CD4-positive, alpha-beta T cell (primary cell): Measurements from ENCODE around the gene LAMC2. TPM values are rescaled to one million over a fixed set of nuclear protein-coding genes. Genes with fewer than 3 reads are reported as not detected.

Experiments used
- ATAC-seq: fragments of 200-7000 bp; cut with Tn5 transposase; one replicate; pipeline ENCODE4 v1.10.0; 2022; ENCODE audit warnings: mild to moderate bottlenecking; ENCODE audit not compliant: poor library complexity
- CTCF ChIA-PET: fragments of 350-600 bp; sonication (Branson Sonifier 250); formaldehyde crosslinking; loops from one replicate; lab custom pipeline; 2021; ENCODE audit warnings: antibody characterized with exemption, inconsistent platforms; lab: Charles Lee
- POLR2A ChIA-PET: fragments of 350-600 bp; sonication (Branson Sonifier 250); formaldehyde crosslinking; loops from one replicate; lab custom pipeline; 2021; ENCODE audit warnings: antibody characterized with exemption, inconsistent platforms; lab: Charles Lee
- DNase-seq, 14 experiments: peaks; one replicate each; pipeline ENCODE4 v3.0.0-alpha.2; 2013 to 2020; ENCODE audit warnings: mixed read lengths in 2 of 14
- H3K27ac ChIP-seq, 2 donors: one replicate each; pipeline versions ENCODE4 v1.5.1 to v1.7.0; 2013; ENCODE audit warnings: low read length in 2 of 2, low read depth in 1 of 2, mild to moderate bottlenecking in 1 of 2
- H3K27me3 ChIP-seq, 2 experiments: 1 replicate in 1 of 2; 2 replicates in 1 of 2; pipeline versions ENCODE4 v1.6.1 to v1.7.0; 2013; ENCODE audit warnings: low read length in 2 of 2, control low read depth in 1 of 2, mild to moderate bottlenecking in 1 of 2, moderate library complexity in 1 of 2; ENCODE audit not compliant: insufficient read depth in 2 of 2, control insufficient read depth in 1 of 2
- H3K36me3 ChIP-seq: one replicate; pipeline ENCODE4 v1.6.1; 2013; ENCODE audit warnings: low read length, control low read depth; ENCODE audit not compliant: insufficient read depth
- H3K4me1 ChIP-seq: one replicate; pipeline ENCODE4 v1.6.1; 2013; ENCODE audit warnings: low read length, control low read depth; ENCODE audit not compliant: insufficient read depth
- H3K4me3 ChIP-seq: one replicate; pipeline ENCODE4 v1.5.1; 2013; ENCODE audit warnings: mild to moderate bottlenecking, low read length, moderate library complexity
- H3K9me3 ChIP-seq, 2 experiments: 1 replicate in 1 of 2; 2 replicates in 1 of 2; pipeline versions ENCODE4 v1.6.1 to v1.7.0; 2013; ENCODE audit warnings: low read length in 2 of 2, mild to moderate bottlenecking in 2 of 2, control low read depth in 1 of 2, moderate library complexity in 1 of 2; ENCODE audit not compliant: control insufficient read depth in 1 of 2, insufficient read depth in 1 of 2
- H3K27ac Mint-ChIP-seq: one replicate; pipeline ENCODE4 v1.8.0; 2020; ENCODE audit warnings: mixed read lengths
- H3K27me3 Mint-ChIP-seq: one replicate; pipeline ENCODE4 v1.8.0; 2021; ENCODE audit warnings: mixed read lengths
- H3K36me3 Mint-ChIP-seq: one replicate; pipeline ENCODE4 v1.8.0; 2021; ENCODE audit warnings: low read depth, mixed read lengths
- H3K4me1 Mint-ChIP-seq: one replicate; pipeline ENCODE4 v1.8.0; 2021; ENCODE audit warnings: low read depth, mixed read lengths
- H3K4me3 Mint-ChIP-seq: one replicate; pipeline ENCODE4 v1.8.0; 2020; ENCODE audit warnings: mild to moderate bottlenecking, mixed read lengths
- H3K9me3 Mint-ChIP-seq: one replicate; pipeline ENCODE4 v1.8.0; 2020; ENCODE audit warnings: mixed read lengths
- intact Hi-C, 2 experiments: fragments of 100-400 bp; cut with DNase I in 1 of 2; cut with micrococcal nuclease in 1 of 2; formaldehyde crosslinking; loops; one replicate each; pipeline versions ENCODE4 v1.15.1 to v1.9.0; 2023 to 2025; cut with DNase I, micrococcal nuclease
- total RNA-seq, 174 experiments: library from RNA in 2 of 174; stranded (reverse) in 2 of 174; gene quantifications; one replicate each; pipeline ENCODE4 v1.2.3 and lab custom pipeline; 2021 to 2026
- TF ChIP-seq, protein P1 (sequence below): fragments of 200-600 bp; IDR thresholded peaks from one replicate; pipeline ENCODE4 v1.8.0; 2022; ENCODE audit warnings: antibody characterized with exemption, mild to moderate bottlenecking

LAMC2 gene
- total RNA-seq, 2 experiments from 2014 or later, result not detected

GRCh38 chr1:183283286-183283685 lies 97.2 kb downstream of the LAMC2 start:
- CTCF ChIA-PET, result no interaction called here
- no peak for ATAC-seq
- intact Hi-C loops, result loop anchor here in 1 of 2 experiments (2.0 to 5.0 kb wide), 3 partner anchors 264 to 634 kb away; no protein-coding TSS in a partner anchor

DNA sequence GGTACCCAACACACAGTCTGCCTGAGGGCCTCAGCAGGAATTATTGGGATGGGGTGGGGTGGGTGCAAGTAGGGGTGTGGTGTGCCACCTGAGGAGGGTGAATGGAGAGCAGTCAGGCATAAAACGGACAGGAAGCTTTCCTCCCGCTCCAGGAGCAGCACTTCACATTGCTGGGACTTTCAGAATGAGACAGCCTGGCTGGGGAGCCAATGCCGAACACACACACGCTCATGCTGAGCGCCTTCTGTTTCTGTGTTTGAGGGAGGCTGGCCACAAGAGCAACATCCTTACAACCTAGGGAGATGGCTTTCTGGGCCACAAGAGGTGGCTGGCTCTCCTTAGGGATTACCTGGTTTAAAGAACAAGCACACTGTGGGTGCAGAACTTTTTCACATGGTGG lies 98.0 kb downstream of the LAMC2 start:
- H3K27ac ChIP-seq, result no peak overlapping the region
- H3K4me3 ChIP-seq, result no peak overlapping the region
- no peak overlapping the region for H3K4me3 Mint-ChIP-seq
- POLR2A ChIA-PET, result no interaction called here
- DNase-seq (no peak), ATAC-seq (no peak)
- TF ChIP-seq, protein P1, sequence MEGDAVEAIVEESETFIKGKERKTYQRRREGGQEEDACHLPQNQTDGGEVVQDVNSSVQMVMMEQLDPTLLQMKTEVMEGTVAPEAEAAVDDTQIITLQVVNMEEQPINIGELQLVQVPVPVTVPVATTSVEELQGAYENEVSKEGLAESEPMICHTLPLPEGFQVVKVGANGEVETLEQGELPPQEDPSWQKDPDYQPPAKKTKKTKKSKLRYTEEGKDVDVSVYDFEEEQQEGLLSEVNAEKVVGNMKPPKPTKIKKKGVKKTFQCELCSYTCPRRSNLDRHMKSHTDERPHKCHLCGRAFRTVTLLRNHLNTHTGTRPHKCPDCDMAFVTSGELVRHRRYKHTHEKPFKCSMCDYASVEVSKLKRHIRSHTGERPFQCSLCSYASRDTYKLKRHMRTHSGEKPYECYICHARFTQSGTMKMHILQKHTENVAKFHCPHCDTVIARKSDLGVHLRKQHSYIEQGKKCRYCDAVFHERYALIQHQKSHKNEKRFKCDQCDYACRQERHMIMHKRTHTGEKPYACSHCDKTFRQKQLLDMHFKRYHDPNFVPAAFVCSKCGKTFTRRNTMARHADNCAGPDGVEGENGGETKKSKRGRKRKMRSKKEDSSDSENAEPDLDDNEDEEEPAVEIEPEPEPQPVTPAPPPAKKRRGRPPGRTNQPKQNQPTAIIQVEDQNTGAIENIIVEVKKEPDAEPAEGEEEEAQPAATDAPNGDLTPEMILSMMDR, result no peak
- no peak overlapping the region for H3K27ac Mint-ChIP-seq
- intact Hi-C loops, result loop anchor here in 1 of 2 experiments (5.0 kb wide), 2 partner anchors 263 to 633 kb away; no protein-coding TSS in a partner anchor
- no peaks in the 10 kb centered on the region for H3K4me1 ChIP-seq
- H3K36me3 Mint-ChIP-seq, result no peaks in the 10 kb centered on the region
- H3K36me3 ChIP-seq, result no peaks in the 10 kb centered on the region
- no peaks in the 10 kb centered on the region for H3K9me3 ChIP-seq
- peaks cover 0 to 2% of the 10 kb centered on the region in 2 experiments for H3K27me3 ChIP-seq
- H3K4me1 Mint-ChIP-seq, result no peaks in the 10 kb centered on the region
- H3K9me3 Mint-ChIP-seq, result no peaks in the 10 kb centered on the region
- peaks cover 16% of the 10 kb centered on the region for H3K27me3 Mint-ChIP-seq
- CTCF ChIA-PET, result no interaction called here

More at GRCh38 chr1:183283286-183283685, 97.2 kb downstream of the LAMC2 start:
- Mint-ChIP-seq H3K27ac (no peak overlapping the region), H3K4me3 (no peak overlapping the region), H3K27me3 (peaks cover 16% of the 10 kb centered on the region), H3K36me3 (no peaks in the 10 kb centered on the region), H3K4me1 (no peaks in the 10 kb centered on the region), H3K9me3 (no peaks in the 10 kb centered on the region)
- Histone ChIP-seq H3K4me1 (peaks cover 4% of the 10 kb centered on the region), H3K27me3 (peaks cover 0 to 2% of the 10 kb centered on the region in 2 experiments), H3K9me3 (no peaks in the 10 kb centered on the region), H3K4me3 (no peak overlapping the region), H3K27ac (no peak overlapping the region), H3K36me3 (no peaks in the 10 kb centered on the region)
- POLR2A ChIA-PET, result no interaction called here
- TF ChIP-seq, protein P1, result no peak
- no peak for DNase-seq

DNA sequence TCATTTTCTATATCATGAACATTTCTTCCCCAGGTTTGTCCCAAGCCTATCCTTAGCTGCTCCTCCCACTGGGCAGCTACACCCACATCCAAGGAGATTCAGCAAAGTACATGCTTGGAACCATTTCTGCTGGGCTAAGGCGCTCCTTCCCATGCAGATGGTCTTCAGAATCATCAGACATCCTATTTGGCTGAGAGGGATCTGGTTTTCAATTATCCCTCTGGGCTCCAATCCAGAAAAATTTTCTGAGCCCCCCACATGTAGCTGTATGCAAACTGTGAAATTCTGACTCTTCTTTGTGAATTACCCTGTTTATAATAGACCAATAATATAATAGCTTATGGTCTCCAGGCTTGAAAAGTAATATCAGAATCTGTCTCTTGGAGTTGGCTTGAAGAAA lies 99.2 kb downstream of the LAMC2 start:
- Histone ChIP-seq H3K9me3 (no peaks in the 10 kb centered on the region), H3K27me3 (peaks cover 0 to 2% of the 10 kb centered on the region in 2 experiments), H3K4me1 (no peaks in the 10 kb centered on the region), H3K36me3 (no peaks in the 10 kb centered on the region), H3K4me3 (no peak overlapping the region), H3K27ac (no peak overlapping the region)
- Mint-ChIP-seq H3K4me3 (no peak overlapping the region), H3K9me3 (no peaks in the 10 kb centered on the region), H3K36me3 (no peaks in the 10 kb centered on the region), H3K27ac (no peak overlapping the region), H3K4me1 (no peaks in the 10 kb centered on the region), H3K27me3 (peaks cover 16% of the 10 kb centered on the region)
- POLR2A ChIA-PET, result no interaction called here
- ATAC-seq, result no peak
- TF ChIP-seq, protein P1, result no peak
- CTCF ChIA-PET, result no interaction called here
- no peak for DNase-seq
- intact Hi-C loops, result no loop called here
